ENCODE data around the gene ZFHX2.

The ZFHX2 gene

DNA sequence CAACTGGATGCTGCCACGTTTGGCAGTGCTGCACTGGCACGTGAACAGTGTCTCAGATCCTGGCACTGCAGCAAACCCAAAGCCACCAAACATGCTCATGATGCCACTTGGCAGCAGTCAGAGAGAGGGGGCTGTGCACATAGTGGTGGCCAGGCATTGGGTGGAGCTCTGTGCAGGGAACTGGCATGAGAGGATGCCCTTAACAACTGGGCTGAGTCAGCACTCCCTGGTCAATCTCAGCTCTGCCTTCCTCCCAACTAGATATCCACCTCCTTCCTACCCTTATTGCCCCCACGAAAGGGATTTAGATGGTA lies 37.0 kb downstream of the ZFHX2 start:
- DNase-seq (ENCODE audit: low spot score), result no peak
- TF ChIP-seq, protein P1, sequence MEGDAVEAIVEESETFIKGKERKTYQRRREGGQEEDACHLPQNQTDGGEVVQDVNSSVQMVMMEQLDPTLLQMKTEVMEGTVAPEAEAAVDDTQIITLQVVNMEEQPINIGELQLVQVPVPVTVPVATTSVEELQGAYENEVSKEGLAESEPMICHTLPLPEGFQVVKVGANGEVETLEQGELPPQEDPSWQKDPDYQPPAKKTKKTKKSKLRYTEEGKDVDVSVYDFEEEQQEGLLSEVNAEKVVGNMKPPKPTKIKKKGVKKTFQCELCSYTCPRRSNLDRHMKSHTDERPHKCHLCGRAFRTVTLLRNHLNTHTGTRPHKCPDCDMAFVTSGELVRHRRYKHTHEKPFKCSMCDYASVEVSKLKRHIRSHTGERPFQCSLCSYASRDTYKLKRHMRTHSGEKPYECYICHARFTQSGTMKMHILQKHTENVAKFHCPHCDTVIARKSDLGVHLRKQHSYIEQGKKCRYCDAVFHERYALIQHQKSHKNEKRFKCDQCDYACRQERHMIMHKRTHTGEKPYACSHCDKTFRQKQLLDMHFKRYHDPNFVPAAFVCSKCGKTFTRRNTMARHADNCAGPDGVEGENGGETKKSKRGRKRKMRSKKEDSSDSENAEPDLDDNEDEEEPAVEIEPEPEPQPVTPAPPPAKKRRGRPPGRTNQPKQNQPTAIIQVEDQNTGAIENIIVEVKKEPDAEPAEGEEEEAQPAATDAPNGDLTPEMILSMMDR (IDR thresholded peaks at IDR 0.05; ENCODE audit: extremely low read depth, insufficient read depth, missing control alignments), result no peak
- in situ Hi-C loops (cut with MboI; ENCODE audit: low pct_unique_long_range_greater_than_20kb, low sequenced_read_pairs, unreplicated experiment), result no loop called here

DNA sequence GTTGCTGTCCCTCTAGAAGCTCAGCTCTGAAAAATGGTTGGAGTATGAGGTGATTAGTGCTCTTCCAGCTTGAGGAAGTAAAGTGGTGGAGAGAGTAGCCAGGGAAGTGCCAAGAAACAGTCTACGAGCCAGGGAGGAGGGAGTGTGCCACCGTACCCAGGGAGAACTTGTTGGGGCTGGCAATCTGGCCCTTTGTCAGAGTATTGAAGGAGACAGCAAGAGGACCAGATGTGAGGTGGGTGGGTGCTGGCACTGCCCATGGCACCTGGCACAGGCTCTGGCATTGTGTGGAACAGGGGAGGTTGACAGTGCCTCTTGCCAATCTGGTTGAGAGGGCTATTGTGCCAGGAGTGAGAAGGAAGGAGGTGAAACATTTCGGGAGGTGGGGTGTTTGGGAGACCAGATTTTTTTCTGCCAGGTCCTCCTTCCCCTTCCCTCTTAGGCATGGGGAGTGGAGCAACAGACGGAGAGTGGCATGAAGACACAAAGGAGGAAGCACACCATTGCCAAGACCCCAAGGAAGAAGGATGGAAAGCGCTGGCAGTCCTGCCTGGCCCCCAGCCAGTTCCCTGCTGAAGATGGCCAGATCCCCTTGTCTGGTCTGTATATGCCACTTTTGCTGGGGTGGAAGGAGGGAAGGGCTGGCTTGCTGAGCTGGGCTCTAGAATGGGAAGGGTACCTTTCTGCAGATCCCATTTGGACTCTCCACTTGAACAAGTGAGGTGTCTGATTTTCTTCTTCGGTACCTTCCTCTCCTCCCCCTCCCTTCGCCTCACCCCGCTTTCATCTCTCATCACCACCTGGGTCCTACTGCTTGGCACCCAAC lies 37.5 kb downstream of the ZFHX2 start:
- DNase-seq (ENCODE audit: low spot score), result no peak
- TF ChIP-seq, protein P1 (IDR thresholded peaks at IDR 0.05; ENCODE audit: extremely low read depth, insufficient read depth, missing control alignments), result no peak
- in situ Hi-C loops (cut with MboI; ENCODE audit: low pct_unique_long_range_greater_than_20kb, low sequenced_read_pairs, unreplicated experiment), result no loop called here

DNA sequence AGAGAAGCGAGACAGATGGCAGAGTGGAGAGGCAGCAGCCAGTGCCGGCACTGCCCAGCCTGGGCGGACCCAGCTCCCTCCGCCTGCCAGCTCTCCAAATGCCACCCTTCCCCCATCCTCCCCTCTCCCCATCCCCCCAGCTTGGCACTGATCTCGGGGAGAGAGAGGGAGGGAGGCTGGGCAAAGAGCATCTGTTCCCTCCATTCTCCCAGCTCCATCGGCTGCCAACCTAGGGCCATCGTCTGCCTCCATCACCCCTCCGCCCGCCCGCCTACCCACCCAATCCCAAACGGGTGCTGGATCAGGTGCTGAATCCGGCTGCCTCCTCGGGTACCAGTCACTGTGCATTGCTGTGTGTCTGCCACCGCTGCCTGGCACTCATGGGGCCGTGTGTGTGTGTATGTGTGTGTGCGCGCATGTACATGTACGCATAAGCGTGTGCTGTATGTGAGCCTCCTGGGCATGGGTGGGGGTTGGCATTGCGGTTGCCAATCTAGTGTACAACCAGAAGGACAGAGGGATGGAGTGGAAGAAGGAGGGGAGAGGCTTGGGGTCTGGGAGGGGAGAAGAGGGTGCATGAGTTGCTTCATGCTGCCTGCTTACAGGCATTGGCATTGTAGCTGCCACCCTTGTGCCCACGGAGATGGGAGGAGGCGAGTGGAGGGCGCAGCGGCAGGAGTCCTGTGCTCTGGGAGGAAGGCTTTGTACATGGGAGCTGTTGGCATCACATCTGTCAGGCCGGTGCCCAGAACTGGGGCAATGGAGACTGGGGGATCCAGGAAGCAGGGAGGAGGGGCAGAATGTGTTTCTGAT lies 38.4 kb downstream of the ZFHX2 start:
- no peak for DNase-seq (ENCODE audit: low spot score)
- TF ChIP-seq, protein P1 (IDR thresholded peaks at IDR 0.05; ENCODE audit: extremely low read depth, insufficient read depth, missing control alignments), result no peak
- in situ Hi-C loops (cut with MboI; ENCODE audit: low pct_unique_long_range_greater_than_20kb, low sequenced_read_pairs, unreplicated experiment), result no loop called here

DNA sequence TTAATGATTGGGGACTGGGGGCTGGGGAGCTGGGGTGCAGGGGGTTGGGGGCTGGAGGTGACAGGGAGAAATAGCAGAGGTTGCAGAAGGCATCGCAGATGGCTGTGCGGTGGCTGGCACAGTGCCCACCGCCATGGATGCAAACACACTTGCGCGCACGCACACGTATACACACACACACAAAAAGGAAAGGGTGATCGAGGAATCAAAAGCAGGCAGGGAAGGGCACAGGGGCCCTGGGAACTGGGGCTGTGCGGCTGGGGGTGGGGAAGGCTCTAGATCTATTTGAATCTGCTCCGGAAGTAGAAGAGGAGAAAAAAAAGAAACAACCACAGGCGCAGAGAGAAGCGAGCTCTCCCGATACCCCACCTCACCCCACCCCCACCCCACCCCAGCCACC lies 39.4 kb downstream of the ZFHX2 start:
- in situ Hi-C loops (cut with MboI; ENCODE audit: low pct_unique_long_range_greater_than_20kb, low sequenced_read_pairs, unreplicated experiment), result no loop called here
- DNase-seq (ENCODE audit: low spot score), result no peak
- TF ChIP-seq, protein P1 (IDR thresholded peaks at IDR 0.05; ENCODE audit: extremely low read depth, insufficient read depth, missing control alignments), result no peak

DNA sequence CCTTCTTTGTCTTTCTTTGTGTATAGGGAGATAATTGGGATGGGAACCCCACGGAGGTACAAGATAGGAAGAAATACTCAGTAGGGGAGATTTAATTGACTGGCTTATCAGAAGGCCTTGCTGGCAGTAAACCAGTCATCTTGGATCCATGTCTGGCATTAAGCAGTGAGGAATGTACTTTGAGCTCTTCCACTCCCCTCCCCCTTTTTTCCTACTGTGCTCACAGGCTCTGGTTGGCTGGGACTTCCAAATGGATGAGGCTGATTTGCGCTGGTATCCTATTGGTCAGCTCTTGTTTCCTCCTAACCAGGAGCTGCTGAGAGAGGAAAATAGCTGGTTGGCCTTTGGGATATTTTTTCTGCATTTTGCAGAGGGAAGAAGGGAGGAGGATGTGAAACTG lies 57.3 kb downstream of the ZFHX2 start:
- TF ChIP-seq, protein P1 (IDR thresholded peaks at IDR 0.05; ENCODE audit: extremely low read depth, insufficient read depth, missing control alignments), result no peak
- no peak for DNase-seq (ENCODE audit: low spot score)
- in situ Hi-C loops (cut with MboI; ENCODE audit: low pct_unique_long_range_greater_than_20kb, low sequenced_read_pairs, unreplicated experiment), result no loop called here

DNA sequence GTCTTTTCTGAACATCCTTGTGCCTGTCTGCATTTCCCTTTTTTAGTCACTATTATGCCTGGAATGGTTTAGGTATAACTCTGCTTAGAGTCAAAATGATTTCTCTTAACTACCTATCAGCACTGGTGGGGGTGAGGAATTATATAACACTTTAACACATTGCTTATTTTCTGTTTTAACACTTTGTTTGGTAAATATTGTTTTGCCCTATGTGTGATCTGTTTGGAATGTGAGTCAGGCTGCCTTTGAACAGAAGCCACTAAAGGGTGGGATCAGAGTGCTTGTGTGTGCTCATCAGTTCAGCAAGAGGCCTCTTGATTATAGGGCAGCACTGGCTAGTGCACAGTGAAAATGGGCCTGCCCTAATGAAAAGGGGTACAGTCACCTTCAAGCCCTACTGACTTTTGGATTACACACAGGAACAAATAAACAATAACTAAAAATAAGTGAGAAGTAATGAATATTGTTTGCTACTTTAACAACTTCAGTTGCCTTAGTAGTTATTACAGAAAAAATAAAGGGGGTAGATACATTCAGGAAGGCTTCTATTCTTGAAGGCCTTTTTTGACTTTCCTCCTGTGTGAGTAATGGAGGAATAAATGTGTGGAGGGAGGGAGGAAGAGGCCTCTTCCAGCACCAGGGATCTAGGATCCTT lies 58.8 kb downstream of the ZFHX2 start:
- TF ChIP-seq, protein P1 (IDR thresholded peaks at IDR 0.05; ENCODE audit: extremely low read depth, insufficient read depth, missing control alignments), result no peak
- in situ Hi-C loops (cut with MboI; ENCODE audit: low pct_unique_long_range_greater_than_20kb, low sequenced_read_pairs, unreplicated experiment), result no loop called here
- DNase-seq (ENCODE audit: low spot score), result no peak
